Naive thymus-derived CD4-positive, alpha-beta T cell (primary cell): ENCODE data around the gene PA2G4. TPM values are rescaled to one million over a fixed set of nuclear protein-coding genes. Genes with fewer than 3 reads are reported as not detected.

Experiments
- ATAC-seq: fragments of 150-1000 bp; cut with Tn5 transposase; 2 replicates; pipeline ENCODE4 v1.10.0; 2021; ENCODE audit warnings: mild to moderate bottlenecking, moderate library complexity
- CTCF ChIA-PET: fragments of 350-600 bp; sonication (Branson Sonifier 250); formaldehyde crosslinking; loops from one replicate; lab custom pipeline; 2021; ENCODE audit warnings: antibody characterized with exemption; lab: Charles Lee
- POLR2A ChIA-PET: fragments of 350-600 bp; sonication (Branson Sonifier 250); formaldehyde crosslinking; loops from one replicate; lab custom pipeline; 2021; ENCODE audit warnings: antibody characterized with exemption, inconsistent platforms; lab: Charles Lee
- DNase-seq, 9 donors: peaks; one replicate each; pipeline versions ENCODE4 v3.0.0 to v3.0.0-alpha.2; 2020 to 2022; ENCODE audit warnings: mixed read lengths in 1 of 9
- H3K27ac ChIP-seq: one replicate; pipeline ENCODE4 v1.7.0; 2013; ENCODE audit warnings: mild to moderate bottlenecking, low read depth, low read length, moderate library complexity
- H3K27me3 ChIP-seq, 2 donors: one replicate each; pipeline ENCODE4 v1.7.0; 2013; ENCODE audit warnings: low read length in 2 of 2, mild to moderate bottlenecking in 2 of 2, moderate library complexity in 2 of 2; ENCODE audit not compliant: control insufficient read depth in 2 of 2, insufficient read depth in 2 of 2
- H3K36me3 ChIP-seq, 3 experiments: 1 replicate in 2 of 3; 2 replicates in 1 of 3; pipeline ENCODE4 v1.7.0; 2013; ENCODE audit warnings: low read length in 3 of 3, mild to moderate bottlenecking in 3 of 3, moderate library complexity in 1 of 3; ENCODE audit not compliant: insufficient read depth in 3 of 3, control insufficient read depth in 2 of 3
- H3K4me1 ChIP-seq, 2 donors: one replicate each; pipeline ENCODE4 v1.7.0; 2013; ENCODE audit warnings: low read length in 2 of 2, mild to moderate bottlenecking in 2 of 2, moderate library complexity in 1 of 2; ENCODE audit not compliant: control insufficient read depth in 2 of 2, insufficient read depth in 2 of 2
- H3K4me3 ChIP-seq: 2 replicates; pipeline ENCODE4 v1.7.0; 2013; ENCODE audit warnings: mild to moderate bottlenecking, low read length
- H3K9me3 ChIP-seq, 3 experiments: 1 replicate in 2 of 3; 2 replicates in 1 of 3; pipeline ENCODE4 v1.7.0; 2013; ENCODE audit warnings: low read length in 3 of 3; ENCODE audit not compliant: control insufficient read depth in 2 of 3
- H3K27ac Mint-ChIP-seq, 9 donors: one replicate each; pipeline ENCODE4 v1.8.0; 2020 to 2022; ENCODE audit warnings: mixed read lengths in 9 of 9, mild to moderate bottlenecking in 8 of 9, moderate library complexity in 5 of 9, inconsistent platforms in 2 of 9
- H3K27me3 Mint-ChIP-seq, 5 donors: one replicate each; pipeline ENCODE4 v1.8.0; 2021 to 2022; ENCODE audit warnings: mixed read lengths in 5 of 5, mild to moderate bottlenecking in 1 of 5
- H3K36me3 Mint-ChIP-seq, 5 donors: one replicate each; pipeline ENCODE4 v1.8.0; 2020 to 2022; ENCODE audit warnings: mixed read lengths in 5 of 5, mild to moderate bottlenecking in 3 of 5, inconsistent platforms in 1 of 5
- H3K4me1 Mint-ChIP-seq, 7 donors: one replicate each; pipeline ENCODE4 v1.8.0; 2020 to 2022; ENCODE audit warnings: mixed read lengths in 7 of 7, mild to moderate bottlenecking in 3 of 7, inconsistent platforms in 1 of 7
- H3K4me3 Mint-ChIP-seq, 10 donors: one replicate each; pipeline ENCODE4 v1.8.0; 2020 to 2022; ENCODE audit warnings: mild to moderate bottlenecking in 10 of 10, mixed read lengths in 10 of 10, moderate library complexity in 6 of 10, inconsistent platforms in 2 of 10
- H3K9me3 Mint-ChIP-seq, 11 donors: one replicate each; pipeline ENCODE4 v1.8.0; 2020 to 2022; ENCODE audit warnings: mixed read lengths in 11 of 11, mild to moderate bottlenecking in 4 of 11, inconsistent platforms in 1 of 11, moderate library complexity in 1 of 11
- intact Hi-C, 2 donors: fragments of 100-400 bp; cut with micrococcal nuclease; formaldehyde crosslinking; loops; one replicate each; pipeline ENCODE4 v1.15.1; 2023
- polyA plus RNA-seq, 2 donors: library from polyadenylated mRNA; unstranded; fragments of 300-500 nt; fragmentation: Illumina TruSeq; gene quantifications; one replicate each; pipeline ENCODE4 v1.2.3, GENCODE V29; 2021
- total RNA-seq, 6 experiments: library from RNA in 5 of 6; stranded (reverse) in 5 of 6; gene quantifications; 1 replicate in 5 of 6; 2 replicates in 1 of 6; pipeline ENCODE4 v1.2.3 and lab custom pipeline; 2021 to 2026

The PA2G4 gene
- total and polyA plus RNA-seq, 7 experiments from 2014 or later: 61.7 to 254 (median 121) TPM

DNA sequence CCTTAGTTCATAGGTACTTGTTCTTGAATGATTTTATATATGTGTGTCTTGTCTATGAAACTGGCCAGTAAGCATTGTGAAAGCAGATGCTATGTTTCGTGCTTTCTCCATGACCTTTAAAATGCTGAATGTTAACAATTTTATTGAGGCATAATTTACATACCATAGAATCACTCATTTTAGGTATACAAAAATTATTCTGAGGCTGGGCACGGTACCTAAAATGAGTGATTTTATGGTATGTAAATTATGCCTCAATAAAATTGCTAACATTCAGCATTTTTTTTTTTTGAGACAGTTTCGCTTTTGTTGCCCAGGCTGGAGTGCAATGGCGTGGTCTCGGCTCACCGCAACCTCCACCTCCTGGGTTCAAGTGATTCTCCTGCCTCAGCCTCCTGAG, 30.5 kb downstream of the PA2G4 start:
- peaks cover 54 to 94% (median 74%) of the 10 kb centered on the region in 3 experiments for H3K36me3 ChIP-seq

DNA sequence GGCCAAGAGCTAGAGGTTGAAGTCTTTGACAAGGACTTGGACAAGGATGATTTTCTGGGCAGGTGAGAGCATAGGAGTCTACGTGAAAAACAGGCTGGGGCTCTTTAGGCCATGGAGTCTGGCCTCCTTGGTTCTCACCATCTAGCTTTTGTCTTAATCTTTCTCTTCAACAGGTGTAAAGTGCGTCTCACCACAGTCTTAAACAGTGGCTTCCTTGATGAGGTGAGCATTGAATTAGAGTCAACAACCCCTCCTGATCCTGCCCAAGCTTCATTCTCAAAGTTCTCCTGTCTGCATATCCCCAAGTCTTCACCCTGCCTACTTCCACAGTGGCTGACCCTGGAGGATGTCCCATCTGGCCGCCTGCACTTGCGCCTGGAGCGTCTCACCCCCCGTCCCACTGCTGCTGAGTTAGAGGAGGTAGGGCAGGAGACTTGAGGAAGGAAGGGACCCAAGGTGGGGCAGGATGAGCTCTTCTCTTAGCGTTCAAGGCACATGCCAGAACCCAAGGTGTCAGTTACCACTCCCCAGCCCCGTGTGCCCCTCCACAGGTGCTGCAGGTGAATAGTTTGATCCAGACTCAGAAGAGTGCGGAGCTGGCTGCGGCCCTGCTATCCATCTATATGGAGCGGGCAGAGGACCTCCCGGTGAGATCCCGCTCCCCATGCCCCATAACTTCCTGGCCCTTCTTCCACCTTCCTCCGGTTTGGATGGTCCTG, 33.7 kb downstream of the PA2G4 start:
- peak overlapping the region; percentile 31 to 82 (median 70) for H3K4me3 Mint-ChIP-seq
- H3K36me3 Mint-ChIP-seq: peaks cover 19 to 71% (median 60%) of the 10 kb centered on the region in 5 donors
- ATAC-seq: peak; percentile 52

More for the DNA sequence above, 30.5 kb downstream of the PA2G4 start:
- Histone ChIP-seq H3K4me3 (no peak overlapping the region), H3K4me1 (peaks cover 17 to 64% of the 10 kb centered on the region in 2 donors), H3K27me3 (no peaks in the 10 kb centered on the region), H3K27ac (no peak overlapping the region), H3K9me3 (no peaks in the 10 kb centered on the region)
- peaks cover 20 to 76% (median 63%) of the 10 kb centered on the region in 5 donors for H3K36me3 Mint-ChIP-seq
- ChIA-PET POLR2A (interaction anchor here (1.3 to 13.1 kb wide), 2 partner anchors 7 to 52 kb away, joined by 4 to 192 read pairs; partner anchors contain the start of gene SMARCC2), CTCF (interaction anchor here (0.6 kb wide), 1 partner anchor 90 kb away, joined by 3 read pairs; no protein-coding TSS in a partner anchor)
- H3K4me1 Mint-ChIP-seq: peaks cover 52 to 80% (median 75%) of the 10 kb centered on the region in 7 donors
- DNase-seq (no peak), ATAC-seq (no peak)
- H3K4me3 Mint-ChIP-seq: no peak overlapping the region
- H3K27me3 Mint-ChIP-seq: no peaks in the 10 kb centered on the region
- H3K27ac Mint-ChIP-seq: peak overlapping the region in 3 of 9 donors; percentile 83 to 86 (median 84)
- peaks cover 0 to 4% (median 0%) of the 10 kb centered on the region in 11 donors for H3K9me3 Mint-ChIP-seq
- intact Hi-C loops: no loop called here

DNA sequence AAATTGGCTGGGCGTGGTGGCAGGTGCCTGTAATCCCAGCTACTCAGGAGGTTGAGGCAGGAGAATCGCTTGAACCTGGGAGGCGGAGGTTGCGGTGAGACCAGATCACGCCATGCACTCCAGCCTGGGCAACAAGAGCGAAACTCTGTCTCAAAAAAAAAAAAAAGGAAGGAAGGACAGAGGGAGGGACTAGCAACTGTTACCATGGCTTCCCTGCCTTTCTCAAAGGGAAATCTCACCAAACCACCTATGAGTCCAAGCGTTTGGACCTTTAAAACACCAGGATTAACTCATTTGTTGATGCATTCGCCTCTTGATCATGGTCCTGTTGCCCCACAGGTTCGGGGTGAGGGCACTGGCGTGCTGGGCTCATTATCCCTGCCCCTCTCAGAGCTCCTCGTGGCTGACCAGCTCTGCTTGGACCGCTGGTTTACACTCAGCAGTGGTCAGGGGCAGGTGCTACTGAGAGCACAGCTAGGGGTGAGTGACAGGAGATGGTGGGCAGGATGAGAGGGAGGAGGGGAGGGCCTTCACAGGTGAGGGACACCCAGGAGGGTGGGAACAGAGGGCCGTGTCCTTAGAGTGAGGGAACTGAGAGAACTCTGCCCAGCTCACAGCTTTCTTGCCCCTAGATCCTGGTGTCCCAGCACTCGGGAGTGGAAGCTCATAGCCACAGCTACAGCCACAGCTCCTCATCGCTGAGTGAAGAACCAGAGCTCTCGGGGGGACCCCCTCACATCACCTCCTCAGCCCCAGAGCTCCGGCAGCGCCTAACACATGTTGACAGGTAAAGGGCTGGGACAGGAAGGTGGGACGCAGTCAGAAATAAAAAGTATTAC, 37.8 kb downstream of the PA2G4 start:
- Mint-ChIP-seq H3K27ac (peak overlapping the region in 7 of 9 donors; percentile 21 to 87 (median 63)), H3K4me1 (peaks cover 44 to 61% (median 54%) of the 10 kb centered on the region in 7 donors), H3K9me3 (no peaks in the 10 kb centered on the region), H3K4me3 (no peak overlapping the region), H3K36me3 (peaks cover 27 to 68% (median 54%) of the 10 kb centered on the region in 5 donors), H3K27me3 (no peaks in the 10 kb centered on the region)
- peaks cover 23 to 78% (median 56%) of the 10 kb centered on the region in 3 experiments for H3K36me3 ChIP-seq
- H3K4me3 ChIP-seq: no peak overlapping the region
- intact Hi-C loops: no loop called here
- H3K27ac ChIP-seq: peak overlapping the region; percentile 37
- ATAC-seq: peak; percentile 41
- no peaks in the 10 kb centered on the region for H3K9me3 ChIP-seq
- POLR2A ChIA-PET: interaction anchor here (0.6 to 2.6 kb wide), 6 partner anchors 8 to 36 kb away, joined by 3 to 8 read pairs (median 4); partner anchors contain the start of gene MYL6B
- no peak for DNase-seq
- H3K4me1 ChIP-seq: peaks cover 8 to 33% of the 10 kb centered on the region in 2 donors
- CTCF ChIA-PET: interaction anchor here (0.9 to 5.7 kb wide), 2 partner anchors 14 to 24 kb away, joined by 3 to 37 read pairs; partner anchors contain the start of gene ESYT1
- no peaks in the 10 kb centered on the region for H3K27me3 ChIP-seq

More for the DNA sequence above, 33.7 kb downstream of the PA2G4 start:
- H3K27me3 Mint-ChIP-seq: no peaks in the 10 kb centered on the region
- peak overlapping the region; percentile 67 to 92 (median 87) for H3K27ac Mint-ChIP-seq
- ChIA-PET POLR2A (interaction anchor here (0.7 to 3.3 kb wide), 11 partner anchors 14 to 116 kb away, joined by 3 to 20 read pairs (median 7); partner anchors contain the start of genes MYL6, MYL6B, RNF41 and RPL41), CTCF (interaction anchor here (1.0 to 5.7 kb wide), 4 partner anchors 10 to 20 kb away, joined by 3 to 37 read pairs (median 4); partner anchors contain the start of genes ESYT1, MYL6B and ZC3H10)
- H3K9me3 Mint-ChIP-seq: peaks cover 0 to 4% (median 0%) of the 10 kb centered on the region in 11 donors
- no peaks in the 10 kb centered on the region for H3K27me3 ChIP-seq
- H3K36me3 ChIP-seq: peaks cover 37 to 94% (median 72%) of the 10 kb centered on the region in 3 experiments
- no peak overlapping the region for H3K4me3 ChIP-seq
- peak overlapping the region; percentile 62 for H3K27ac ChIP-seq
- intact Hi-C loops: loop anchor here (1.0 kb wide), 4 partner anchors 9 to 19 kb away; partner anchors contain the start of genes ESYT1 (in 1 of the 2) and MYL6B (in 1 of the 2)
- H3K9me3 ChIP-seq: no peaks in the 10 kb centered on the region
- peaks cover 49 to 75% (median 61%) of the 10 kb centered on the region in 7 donors for H3K4me1 Mint-ChIP-seq
- H3K4me1 ChIP-seq: peaks cover 5 to 45% of the 10 kb centered on the region in 2 donors
- DNase-seq: peak in 4 of 9 donors; percentile 18 to 38 (median 26)

DNA sequence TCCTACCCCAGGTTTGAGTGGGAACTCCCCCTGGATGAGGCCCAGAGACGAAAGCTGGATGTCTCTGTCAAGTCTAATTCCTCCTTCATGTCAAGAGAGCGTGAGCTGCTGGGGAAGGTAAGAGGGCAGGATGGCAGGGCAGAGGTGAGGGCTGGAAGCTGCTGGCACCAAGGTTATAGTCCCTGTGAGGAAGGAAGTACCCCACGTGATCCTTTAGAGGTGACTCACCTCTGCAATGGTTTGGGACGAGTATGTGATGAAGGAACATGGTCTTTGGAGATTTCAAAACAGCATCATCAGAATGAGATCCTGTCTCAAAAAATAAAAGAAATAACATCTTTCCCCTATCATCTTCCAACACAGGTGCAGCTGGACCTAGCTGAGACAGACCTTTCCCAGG, 38.9 kb downstream of the PA2G4 start:
- Histone ChIP-seq H3K9me3 (no peaks in the 10 kb centered on the region), H3K27ac (peak overlapping the region; percentile 37), H3K36me3 (peaks cover 16 to 67% (median 46%) of the 10 kb centered on the region in 3 experiments), H3K4me3 (no peak overlapping the region), H3K4me1 (peaks cover 8 to 22% of the 10 kb centered on the region in 2 donors), H3K27me3 (no peaks in the 10 kb centered on the region)
- H3K27me3 Mint-ChIP-seq: no peaks in the 10 kb centered on the region
- ChIA-PET POLR2A (interaction anchor here (0.6 to 1.6 kb wide), 6 partner anchors 8 to 120 kb away, joined by 3 to 8 read pairs (median 4); partner anchors contain the start of genes RNF41 and ZC3H10), CTCF (interaction anchor here (0.5 kb wide), 1 partner anchor 45 kb away, joined by 3 read pairs; no protein-coding TSS in a partner anchor)
- H3K36me3 Mint-ChIP-seq: peaks cover 27 to 59% (median 48%) of the 10 kb centered on the region in 5 donors
- DNase-seq (no peak), ATAC-seq (no peak)
- intact Hi-C loops: loop anchor here in 1 of 2 donors (1.0 kb wide), 1 partner anchor 9 kb away; the partner anchor contains the start of gene MYL6B
- peaks cover 37 to 50% (median 43%) of the 10 kb centered on the region in 7 donors for H3K4me1 Mint-ChIP-seq
- peak overlapping the region; percentile 20 to 86 (median 80) for H3K27ac Mint-ChIP-seq
- H3K9me3 Mint-ChIP-seq: no peaks in the 10 kb centered on the region
- peak overlapping the region in 4 of 10 donors; percentile 6 to 34 (median 16) for H3K4me3 Mint-ChIP-seq

DNA sequence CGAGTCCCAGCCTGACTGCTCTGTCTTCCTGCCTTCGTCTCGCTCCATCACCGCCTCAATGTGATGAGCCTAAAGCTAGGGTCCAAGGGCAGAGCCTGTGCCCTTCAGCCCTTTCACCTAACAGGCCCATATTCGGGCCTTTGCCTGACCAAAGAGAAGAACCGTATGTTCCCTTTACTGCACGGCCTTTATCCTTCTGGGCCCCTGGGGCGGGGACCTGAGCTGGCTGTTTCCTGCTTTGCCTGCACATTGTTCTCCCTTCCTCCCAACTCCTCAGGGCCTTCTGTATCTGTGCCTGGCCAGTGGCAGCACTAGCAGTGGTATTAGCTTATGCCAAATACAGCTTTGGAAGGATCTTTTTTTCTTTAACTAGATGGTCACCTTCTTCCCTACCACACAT, 39.5 kb downstream of the PA2G4 start:
- H3K36me3 Mint-ChIP-seq: peaks cover 22 to 54% (median 42%) of the 10 kb centered on the region in 5 donors
- H3K27me3 ChIP-seq: no peaks in the 10 kb centered on the region
- DNase-seq: no peak
- peak overlapping the region in 1 of 10 donors; percentile 7 for H3K4me3 Mint-ChIP-seq
- peak overlapping the region in 8 of 9 donors; percentile 33 to 86 (median 79) for H3K27ac Mint-ChIP-seq
- H3K36me3 ChIP-seq: peaks cover 16 to 62% (median 39%) of the 10 kb centered on the region in 3 experiments
- no peaks in the 10 kb centered on the region for H3K9me3 ChIP-seq
- H3K27me3 Mint-ChIP-seq: no peaks in the 10 kb centered on the region
- H3K4me3 ChIP-seq: no peak overlapping the region
- H3K27ac ChIP-seq: no peak overlapping the region
- no peaks in the 10 kb centered on the region for H3K9me3 Mint-ChIP-seq
- H3K4me1 ChIP-seq: peaks cover 8 to 16% of the 10 kb centered on the region in 2 donors
- no peak for ATAC-seq
- H3K4me1 Mint-ChIP-seq: peaks cover 30 to 44% (median 37%) of the 10 kb centered on the region in 7 donors
- intact Hi-C loops: loop anchor here in 1 of 2 donors (1.0 kb wide), 1 partner anchor 8 kb away; the partner anchor contains the start of gene MYL6B
- POLR2A ChIA-PET: interaction anchor here (0.6 to 1.6 kb wide), 7 partner anchors 8 to 249 kb away, joined by 3 to 8 read pairs (median 5); partner anchors contain the start of genes RNF41 and ZC3H10
- CTCF ChIA-PET: interaction anchor here (1.1 kb wide), 1 partner anchor 16 kb away, joined by 3 read pairs; the partner anchor contains the start of gene ESYT1
